Memory B cell (primary cell): ENCODE data around the gene RIMS1.
"Not testable (repeated sequence)": the region's sequence is repeated elsewhere in the genome, so short reads cannot be mapped to it uniquely, and the experiment has no call there.

Experiments
- ATAC-seq: fragments of 150-1000 bp; cut with Tn5 transposase; 2 replicates; pipeline ENCODE4 v1.10.0; 2021; ENCODE audit warnings: low read depth, mild to moderate bottlenecking, moderate library complexity
- DNase-seq, 2 donors: peaks; one replicate each; pipeline ENCODE4 v3.0.0; 2022; ENCODE audit warnings: low spot score in 2 of 2
- H3K27ac Mint-ChIP-seq: one replicate; pipeline ENCODE4 v1.8.0; 2022; ENCODE audit warnings: mild to moderate bottlenecking, moderate library complexity, mixed read lengths
- H3K27me3 Mint-ChIP-seq: one replicate; pipeline ENCODE4 v1.8.0; 2022; ENCODE audit warnings: mixed read lengths
- H3K36me3 Mint-ChIP-seq: one replicate; pipeline ENCODE4 v1.8.0; 2022; ENCODE audit warnings: mild to moderate bottlenecking, mixed read lengths
- H3K4me1 Mint-ChIP-seq: one replicate; pipeline ENCODE4 v1.8.0; 2022; ENCODE audit warnings: mixed read lengths
- H3K4me3 Mint-ChIP-seq: one replicate; pipeline ENCODE4 v1.8.0; 2022; ENCODE audit warnings: mild to moderate bottlenecking, moderate library complexity, mixed read lengths
- H3K9me3 Mint-ChIP-seq: one replicate; pipeline ENCODE4 v1.8.0; 2022; ENCODE audit warnings: mixed read lengths

The RIMS1 gene

GRCh38 chr6:72324591-72324990, 438.2 kb downstream of the RIMS1 start:
- H3K27ac Mint-ChIP-seq: no peak overlapping the region
- DNase-seq (no peak), ATAC-seq (no peak)
- no peaks in the 10 kb centered on the region for H3K4me1 Mint-ChIP-seq
- H3K4me3 Mint-ChIP-seq: no peak overlapping the region
- H3K27me3 Mint-ChIP-seq: peaks cover 2% of the 10 kb centered on the region
- H3K9me3 Mint-ChIP-seq: no peaks in the 10 kb centered on the region
- H3K36me3 Mint-ChIP-seq: no peaks in the 10 kb centered on the region

- Mint-ChIP-seq H3K4me3 (no peak overlapping the region), H3K27me3 (peaks cover 2% of the 10 kb centered on the region), H3K27ac (no peak overlapping the region), H3K4me1 (no peaks in the 10 kb centered on the region), H3K36me3 (no peaks in the 10 kb centered on the region), H3K9me3 (no peaks in the 10 kb centered on the region)
- DNase-seq (no peak), ATAC-seq (no peak)
These were observed 442.4 kb downstream of the RIMS1 start for GRCh38 chr6:72328775-72329174.

GRCh38 chr6:72335203-72335602, 448.9 kb downstream of the RIMS1 start:
- not testable (repeated sequence) for H3K27me3 Mint-ChIP-seq, H3K4me1 Mint-ChIP-seq, H3K9me3 Mint-ChIP-seq, H3K4me3 Mint-ChIP-seq, ATAC-seq, H3K36me3 Mint-ChIP-seq, DNase-seq, H3K27ac Mint-ChIP-seq

- Mint-ChIP-seq H3K4me1 (no peaks in the 10 kb centered on the region), H3K4me3 (no peak overlapping the region), H3K27ac (no peak overlapping the region), H3K27me3 (no peaks in the 10 kb centered on the region), H3K9me3 (no peaks in the 10 kb centered on the region), H3K36me3 (no peaks in the 10 kb centered on the region)
- no peak for ATAC-seq
- no peak for DNase-seq
These were observed 462.6 kb downstream of the RIMS1 start for GRCh38 chr6:72348926-72349325.

GRCh38 chr6:72350296-72350881, 464.0 kb downstream of the RIMS1 start:
- no peak for ATAC-seq
- no peaks in the 10 kb centered on the region for H3K9me3 Mint-ChIP-seq
- H3K36me3 Mint-ChIP-seq: no peaks in the 10 kb centered on the region
- H3K27me3 Mint-ChIP-seq: no peaks in the 10 kb centered on the region
- DNase-seq: no peak
- no peaks in the 10 kb centered on the region for H3K4me1 Mint-ChIP-seq
- no peak overlapping the region for H3K27ac Mint-ChIP-seq
- no peak overlapping the region for H3K4me3 Mint-ChIP-seq

GRCh38 chr6:72363844-72364740, 477.7 kb downstream of the RIMS1 start:
- H3K27ac Mint-ChIP-seq: no peak overlapping the region
- ATAC-seq: no peak

GRCh38 chr6:72365773-72366172, 479.4 kb downstream of the RIMS1 start:
- ATAC-seq: no peak
- DNase-seq: no peak
- no peak overlapping the region for H3K4me3 Mint-ChIP-seq
- H3K27ac Mint-ChIP-seq: no peak overlapping the region
- peaks cover 2% of the 10 kb centered on the region for H3K27me3 Mint-ChIP-seq
- H3K9me3 Mint-ChIP-seq: no peaks in the 10 kb centered on the region
- H3K36me3 Mint-ChIP-seq: no peaks in the 10 kb centered on the region
- peaks cover 17% of the 10 kb centered on the region for H3K4me1 Mint-ChIP-seq

More at GRCh38 chr6:72363844-72364740, 477.7 kb downstream of the RIMS1 start:
- Mint-ChIP-seq H3K9me3 (no peaks in the 10 kb centered on the region), H3K27me3 (peaks cover 2% of the 10 kb centered on the region), H3K4me3 (no peak overlapping the region), H3K4me1 (peaks cover 8% of the 10 kb centered on the region), H3K36me3 (no peaks in the 10 kb centered on the region)
- no peak for DNase-seq

GRCh38 chr6:72367439-72367838, 481.1 kb downstream of the RIMS1 start:
- no peak overlapping the region for H3K4me3 Mint-ChIP-seq
- H3K4me1 Mint-ChIP-seq: peaks cover 22% of the 10 kb centered on the region
- H3K27ac Mint-ChIP-seq: no peak overlapping the region
- DNase-seq: no peak
- peaks cover 2% of the 10 kb centered on the region for H3K27me3 Mint-ChIP-seq
- ATAC-seq: no peak
- H3K36me3 Mint-ChIP-seq: no peaks in the 10 kb centered on the region
- no peaks in the 10 kb centered on the region for H3K9me3 Mint-ChIP-seq

- no peak overlapping the region for H3K27ac Mint-ChIP-seq
- peaks cover 18% of the 10 kb centered on the region for H3K4me1 Mint-ChIP-seq
- DNase-seq: no peak
- H3K36me3 Mint-ChIP-seq: no peaks in the 10 kb centered on the region
- ATAC-seq: no peak
- no peak overlapping the region for H3K4me3 Mint-ChIP-seq
- H3K9me3 Mint-ChIP-seq: no peaks in the 10 kb centered on the region
- H3K27me3 Mint-ChIP-seq: peaks cover 2% of the 10 kb centered on the region
These were observed 485.1 kb downstream of the RIMS1 start for GRCh38 chr6:72371473-72371872.

- Mint-ChIP-seq H3K27me3 (no peaks in the 10 kb centered on the region), H3K4me1 (peaks cover 13% of the 10 kb centered on the region), H3K9me3 (no peaks in the 10 kb centered on the region), H3K36me3 (no peaks in the 10 kb centered on the region), H3K4me3 (no peak overlapping the region), H3K27ac (no peak overlapping the region)
- DNase-seq (no peak), ATAC-seq (no peak)
These were observed 487.8 kb downstream of the RIMS1 start for GRCh38 chr6:72374172-72374571.

- Mint-ChIP-seq H3K36me3 (no peaks in the 10 kb centered on the region), H3K4me3 (no peak overlapping the region), H3K9me3 (no peaks in the 10 kb centered on the region), H3K27ac (no peak overlapping the region), H3K4me1 (peaks cover 10% of the 10 kb centered on the region), H3K27me3 (no peaks in the 10 kb centered on the region)
- no peak for DNase-seq
- ATAC-seq: no peak
These were observed 488.5 kb downstream of the RIMS1 start for GRCh38 chr6:72374857-72375256.

- Mint-ChIP-seq H3K9me3 (no peaks in the 10 kb centered on the region), H3K27me3 (no peaks in the 10 kb centered on the region), H3K4me1 (no peaks in the 10 kb centered on the region), H3K4me3 (no peak overlapping the region), H3K36me3 (no peaks in the 10 kb centered on the region), H3K27ac (no peak overlapping the region)
- no peak for ATAC-seq
- no peak for DNase-seq
These were observed 490.4 kb downstream of the RIMS1 start for GRCh38 chr6:72376736-72377135.

GRCh38 chr6:72381076-72381475, 494.7 kb downstream of the RIMS1 start:
- Mint-ChIP-seq H3K4me1 (peaks cover 12% of the 10 kb centered on the region), H3K9me3 (no peaks in the 10 kb centered on the region), H3K27ac (no peak overlapping the region)

GRCh38 chr6:72382602-72383529, 496.5 kb downstream of the RIMS1 start:
- Mint-ChIP-seq H3K9me3 (no peaks in the 10 kb centered on the region), H3K27ac (peak overlapping the region; percentile 87), H3K27me3 (no peaks in the 10 kb centered on the region), H3K4me3 (peak overlapping the region; percentile 80), H3K4me1 (peaks cover 12% of the 10 kb centered on the region), H3K36me3 (no peaks in the 10 kb centered on the region)
- DNase-seq: peak in 1 of 2 donors; percentile 22
- peak; percentile 92 for ATAC-seq

More at GRCh38 chr6:72381076-72381475, 494.7 kb downstream of the RIMS1 start:
- H3K27me3 Mint-ChIP-seq: no peaks in the 10 kb centered on the region
- no peak for DNase-seq
- no peaks in the 10 kb centered on the region for H3K36me3 Mint-ChIP-seq
- H3K4me3 Mint-ChIP-seq: no peak overlapping the region
- ATAC-seq: no peak
